DMS53 treated with DMSO at 0.1 percent for 48 hours (cell line): ENCODE measurements around the gene GNPDA1.

ENCODE experiments used
- DNase-seq: peaks from one replicate; lab custom pipeline; 2025; ENCODE audit not compliant: unreplicated experiment; lab: John Stamatoyannopoulos, UW

Gene GNPDA1

DNA sequence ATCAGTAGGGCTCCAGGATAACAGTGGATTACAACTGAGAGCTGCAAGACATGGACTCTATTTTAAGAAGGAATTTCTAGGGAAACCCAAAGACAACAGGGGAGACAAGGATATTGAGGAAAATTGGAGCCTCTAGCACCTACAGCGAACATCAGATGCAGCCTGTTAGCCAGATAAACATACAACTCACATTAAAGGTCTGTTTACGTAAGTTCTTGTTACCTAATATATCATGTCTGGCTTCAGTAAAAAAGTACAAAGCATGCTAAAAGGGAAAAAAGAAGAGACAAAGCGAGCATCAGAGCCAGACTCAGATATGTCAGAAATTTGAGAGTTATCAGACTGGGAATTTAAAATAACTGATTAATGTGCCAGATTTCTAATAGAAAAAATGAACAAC is 17.2 kb downstream of the GNPDA1 start:
- DNase-seq, result no peak

- no peak for DNase-seq
Measured at GRCh38 chr5:141994511-141995136, 18.2 kb downstream of the GNPDA1 start.

- DNase-seq, result peak; percentile 65
Measured at GRCh38 chr5:141992349-141992963, 20.4 kb downstream of the GNPDA1 start.

DNA sequence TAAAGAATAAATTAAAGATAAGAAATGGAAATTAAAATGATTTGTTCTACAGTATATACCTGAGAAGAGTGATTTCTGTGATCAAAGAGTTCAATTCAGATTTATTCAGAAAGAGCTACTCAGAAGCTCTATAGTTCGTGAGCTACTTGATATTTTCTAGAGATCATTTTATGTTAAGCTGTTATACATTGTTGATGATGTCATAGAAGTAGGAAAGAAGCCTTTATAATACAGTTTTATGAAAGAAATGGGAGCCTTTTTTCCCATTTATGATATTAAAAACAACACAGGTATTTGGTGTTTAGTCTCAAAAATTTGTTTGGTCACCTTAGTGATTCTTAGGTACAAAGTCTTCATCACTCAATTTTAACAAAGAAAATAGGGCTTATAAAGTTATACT is 23.1 kb downstream of the GNPDA1 start:
- DNase-seq, result no peak

GRCh38 chr5:141986072-141986471 is 26.8 kb downstream of the GNPDA1 start:
- DNase-seq, result no peak

DNA sequence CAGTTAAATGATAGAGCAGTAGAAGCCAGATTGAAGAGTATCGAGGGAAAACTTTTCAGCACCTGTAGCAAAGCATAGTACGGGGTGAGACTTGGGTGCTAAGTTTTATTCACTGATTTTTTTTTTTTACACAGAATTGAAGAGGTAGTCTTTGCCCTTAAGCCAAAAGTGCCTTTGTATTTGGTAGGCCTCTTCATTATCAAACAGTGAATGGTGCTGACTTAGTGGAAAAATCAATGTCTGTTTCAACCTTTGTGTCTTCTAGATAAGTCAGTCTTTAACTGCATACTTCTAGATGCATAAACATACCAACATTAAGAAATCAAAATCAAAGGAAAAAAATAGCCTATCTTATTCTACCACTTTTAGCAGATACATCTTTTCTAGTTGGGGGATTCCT is 30.2 kb downstream of the GNPDA1 start:
- DNase-seq, result no peak

DNA sequence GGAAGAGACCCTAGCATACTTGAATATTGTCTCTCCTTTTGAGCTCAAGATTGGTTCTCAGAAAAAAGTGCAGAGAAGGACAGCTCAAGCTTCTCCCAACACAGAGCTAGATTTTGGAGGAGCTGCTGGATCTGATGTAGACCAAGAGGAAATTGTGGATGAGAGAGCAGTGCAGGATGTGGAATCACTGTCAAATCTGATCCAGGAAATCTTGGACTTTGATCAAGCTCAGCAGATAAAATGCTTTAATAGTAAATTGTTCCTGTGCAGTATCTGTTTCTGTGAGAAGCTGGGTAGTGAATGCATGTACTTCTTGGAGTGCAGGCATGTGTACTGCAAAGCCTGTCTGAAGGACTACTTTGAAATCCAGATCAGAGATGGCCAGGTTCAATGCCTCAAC is 34.4 kb downstream of the GNPDA1 start:
- DNase-seq, result no peak

DNA sequence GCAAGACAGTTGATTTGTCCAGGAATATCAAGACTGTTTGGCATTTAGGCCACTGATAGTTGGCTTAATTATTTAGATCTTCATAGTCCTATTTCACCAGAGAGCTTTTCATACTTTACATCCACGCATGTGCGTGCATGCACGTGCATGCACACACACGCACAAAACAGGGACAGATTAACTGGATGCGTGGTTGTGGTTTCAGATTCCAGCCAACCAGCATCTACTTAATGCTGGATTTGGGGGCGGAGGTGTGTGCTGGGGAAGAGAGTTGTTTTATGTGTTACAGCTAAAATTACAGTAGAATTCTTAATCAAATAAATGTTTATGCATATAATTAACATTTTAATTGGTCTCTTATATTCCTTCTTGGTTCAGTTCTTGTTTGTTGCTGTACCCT is 36.7 kb downstream of the GNPDA1 start:
- no peak for DNase-seq

- DNase-seq, result no peak
Measured at GRCh38 chr5:141973871-141974595, 38.8 kb downstream of the GNPDA1 start.

DNA sequence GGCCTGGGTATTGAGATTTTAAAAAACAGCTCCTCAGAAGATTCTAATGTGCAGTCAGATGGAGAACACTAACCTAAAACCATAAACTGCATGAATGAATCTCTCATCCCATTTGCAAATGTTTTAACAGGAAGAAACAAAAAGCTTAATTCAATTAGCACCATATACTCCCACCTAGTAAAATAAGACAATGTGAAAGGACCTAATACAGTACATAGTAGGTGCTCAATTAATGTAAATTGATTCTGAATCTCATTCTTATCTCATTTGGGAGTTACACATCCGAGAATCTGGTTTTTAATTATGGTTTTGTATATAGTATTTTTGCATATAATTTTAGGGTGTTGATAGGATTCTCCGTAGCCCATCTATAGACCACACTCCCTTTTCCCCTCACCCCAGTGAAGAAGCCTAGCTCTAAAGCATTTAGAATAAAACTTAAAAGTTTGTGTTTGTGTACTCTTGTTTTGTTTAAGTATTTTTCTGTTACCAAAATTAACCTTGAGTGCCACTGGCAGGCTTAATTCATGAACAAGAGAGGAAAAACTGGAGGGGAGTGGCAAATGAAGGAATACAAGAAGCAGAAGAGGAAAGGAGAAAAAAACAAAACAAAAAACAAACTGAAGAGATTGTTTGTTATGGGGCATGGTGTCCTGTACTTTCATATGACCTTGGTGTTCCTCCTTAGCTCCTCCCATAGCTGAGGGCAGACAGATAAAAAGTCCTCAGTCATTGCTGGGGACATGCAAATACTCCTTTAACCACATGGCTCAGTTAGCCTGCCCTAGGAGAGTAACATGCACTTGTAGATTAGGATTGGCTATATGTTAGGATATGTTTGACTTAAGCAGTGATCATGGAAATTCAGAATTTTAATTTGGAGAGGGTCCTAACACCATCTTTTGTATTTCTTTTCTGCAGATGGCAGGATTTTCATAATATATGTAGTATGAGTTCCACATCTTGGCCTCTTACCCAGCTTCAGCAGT is 42.8 kb downstream of the GNPDA1 start:
- DNase-seq, result no peak

- peak; percentile 91 for DNase-seq
Measured at GRCh38 chr5:141968914-141969608, 43.8 kb downstream of the GNPDA1 start, which contains the start of gene RNF14. Gene RNF14 (plus strand): TSS chr5:141969105. CDS start chr5:141973589, 4,484 bp downstream.

DNA sequence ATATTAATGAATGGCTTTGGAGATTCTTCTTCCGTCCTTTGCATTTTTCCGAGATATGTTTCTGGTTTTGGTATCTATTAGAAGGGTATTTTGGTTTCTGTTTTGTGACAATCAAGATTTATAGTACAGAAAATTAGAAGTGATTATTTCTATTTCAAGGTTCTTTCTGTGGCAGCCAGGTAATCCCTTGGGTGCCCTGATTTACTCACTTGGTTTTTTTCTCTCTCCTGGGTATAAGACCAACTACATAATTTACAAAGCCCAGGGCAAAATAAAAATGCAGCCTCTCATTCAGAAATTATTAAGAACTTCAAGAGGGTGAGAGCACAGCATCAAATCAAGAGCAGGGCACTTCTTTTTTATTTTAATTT is 45.9 kb downstream of the GNPDA1 start:
- no peak for DNase-seq

DNA sequence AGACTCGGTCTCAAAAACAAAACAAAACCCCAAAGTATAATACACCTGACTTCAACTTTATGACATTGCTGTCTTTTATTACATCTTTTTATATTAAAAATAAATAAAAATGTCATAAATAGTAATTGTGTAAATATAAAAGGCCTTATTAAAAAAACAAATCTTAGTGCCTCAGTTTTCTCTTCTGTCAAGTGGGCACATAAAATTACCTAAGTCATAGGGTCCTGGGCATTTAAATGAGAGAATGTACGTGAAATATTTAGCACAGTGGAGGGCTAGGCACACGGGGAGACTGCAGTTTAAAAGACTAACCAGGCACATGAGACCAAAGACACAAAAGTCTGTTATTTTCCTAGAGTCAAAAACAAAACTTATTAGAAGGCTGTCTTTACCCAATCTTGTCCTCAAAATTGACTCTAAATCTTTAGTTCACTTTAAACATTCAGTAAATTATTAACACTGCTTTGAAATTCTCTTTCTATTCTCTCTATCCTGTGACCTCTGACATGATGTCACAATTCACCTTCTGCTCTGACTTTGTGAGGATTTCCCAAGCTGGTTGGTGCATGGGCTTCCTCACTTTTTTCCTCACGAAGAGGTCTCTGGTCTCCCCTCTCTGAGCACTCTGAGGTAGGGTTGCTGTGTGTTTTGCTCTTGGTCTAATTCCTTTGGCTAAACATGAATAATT is 46.4 kb downstream of the GNPDA1 start:
- no peak for DNase-seq

DNA sequence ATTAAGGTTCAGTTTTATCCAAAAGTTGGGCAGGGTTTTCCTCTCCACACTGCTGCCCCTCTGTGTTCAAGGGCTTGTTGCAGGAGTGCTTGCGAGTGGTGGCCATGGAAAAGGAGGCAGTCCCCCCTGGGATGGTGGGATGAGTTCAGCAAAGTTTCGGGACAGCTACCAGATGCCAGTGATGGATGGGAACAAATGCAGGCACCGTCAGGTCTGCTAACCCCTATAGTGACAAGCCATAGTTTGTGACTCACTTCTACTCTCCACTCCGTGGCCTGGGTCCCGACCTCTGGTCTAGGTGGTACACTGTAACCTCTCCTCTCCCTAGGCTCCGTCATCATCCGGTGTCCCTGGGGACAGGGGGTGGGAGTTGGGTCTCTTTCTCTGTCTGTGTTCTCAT is 47.8 kb downstream of the GNPDA1 start:
- no peak for DNase-seq

GRCh38 chr5:141963701-141964100 is 49.1 kb downstream of the GNPDA1 start:
- DNase-seq, result no peak

DNA sequence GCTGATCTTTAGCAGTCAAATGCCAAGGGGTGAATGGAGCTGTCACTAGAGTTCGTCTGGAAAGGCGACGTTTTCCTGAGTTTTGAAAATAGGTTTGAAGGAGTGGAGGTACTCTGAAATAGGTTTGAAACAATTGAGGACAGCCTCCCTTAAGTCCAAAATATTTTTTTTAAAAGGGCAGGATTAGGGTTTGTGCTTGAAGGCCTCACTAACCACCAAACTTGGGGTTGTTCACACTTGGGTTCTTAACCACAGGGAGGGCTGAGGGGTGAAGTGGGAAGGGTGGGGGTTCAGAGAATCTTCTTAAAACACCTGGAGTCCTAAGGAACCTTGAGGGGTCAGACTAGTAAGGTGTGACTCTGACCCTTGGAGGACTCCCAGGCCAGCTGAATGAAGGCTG is 51.4 kb downstream of the GNPDA1 start:
- no peak for DNase-seq

DNA sequence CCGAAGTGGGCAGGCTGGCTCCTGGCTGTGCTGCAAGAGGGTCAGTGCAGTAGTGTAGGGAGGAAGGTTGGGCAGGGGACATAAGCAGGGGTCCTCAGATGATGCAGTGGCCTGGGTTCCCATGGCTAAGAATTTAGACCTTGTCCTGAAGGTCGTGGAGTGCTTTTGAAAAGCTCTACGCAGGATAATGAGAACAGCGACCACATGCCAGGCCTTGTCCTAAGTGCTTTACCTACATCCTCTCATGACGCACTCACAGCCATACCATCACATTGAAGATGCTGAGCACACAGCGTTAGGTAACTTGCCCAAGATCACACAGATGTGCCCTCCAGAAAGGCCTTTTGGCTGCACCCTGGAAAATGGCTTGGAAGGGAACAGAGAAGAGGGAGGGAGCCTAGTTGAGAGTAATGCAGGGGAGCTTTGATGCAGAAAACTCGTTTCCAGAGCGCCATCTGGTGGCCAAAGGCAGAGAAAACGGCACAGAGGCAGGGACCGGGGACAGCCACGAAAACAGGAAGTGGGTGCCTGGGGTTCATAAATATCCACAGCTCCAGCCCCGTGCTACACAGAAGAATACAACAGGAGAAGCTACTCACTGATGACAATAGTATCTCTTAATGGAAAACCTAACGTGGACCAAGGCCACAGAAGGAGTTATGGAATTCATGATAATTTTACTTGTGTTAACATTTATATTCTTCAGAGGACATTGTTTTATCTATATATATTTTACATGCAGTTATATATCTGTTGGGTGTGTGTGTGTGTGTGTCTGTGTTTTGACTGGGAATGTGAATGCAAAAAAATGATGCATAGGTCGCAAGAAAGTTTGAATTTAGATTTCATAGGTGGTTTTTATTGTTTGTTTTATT is 52.1 kb downstream of the GNPDA1 start:
- peak; percentile 92 for DNase-seq

GRCh38 chr5:141960018-141960417 is 52.8 kb downstream of the GNPDA1 start:
- DNase-seq, result no peak

GRCh38 chr5:141958546-141959172 is 54.2 kb downstream of the GNPDA1 start:
- no peak for DNase-seq
